GM21723 (cell line): ENCODE measurements around the gene MRRF.

Source experiments
- ATAC-seq: cut with Tn5 transposase; IDR thresholded peaks from one replicate; pipeline ENCODE4 v1.9.1; 2021; ENCODE audit warnings: mild to moderate bottlenecking, moderate library complexity; ENCODE audit not compliant: unreplicated experiment

MRRF gene

GRCh38 chr9:122228191-122228567, 36.5 kb upstream of the MRRF start:
- ATAC-seq, result no peak

GRCh38 chr9:122228568-122229484, 35.9 kb upstream of the MRRF start, which contains the start of gene LHX6:
TSS of gene LHX6 (minus strand) at chr9:122228957. CDS start at chr9:122228740, 217 bp downstream.
- ATAC-seq, result no peak

GRCh38 chr9:122229485-122229837, 35.2 kb upstream of the MRRF start:
- ATAC-seq, result no peak

GRCh38 chr9:122232796-122233306, 31.8 kb upstream of the MRRF start:
- no peak for ATAC-seq

GRCh38 chr9:122234022-122234748, 30.5 kb upstream of the MRRF start:
- ATAC-seq, result no peak

GRCh38 chr9:122236681-122237080, 28.0 kb upstream of the MRRF start:
- no peak for ATAC-seq

GRCh38 chr9:122239722-122240121, 25.0 kb upstream of the MRRF start:
- no peak for ATAC-seq

GRCh38 chr9:122244349-122244748, 20.3 kb upstream of the MRRF start:
- ATAC-seq, result no peak

GRCh38 chr9:122246666-122247065, 18.0 kb upstream of the MRRF start:
- ATAC-seq, result no peak

- no peak for ATAC-seq
These were observed 16.2 kb upstream of the MRRF start for GRCh38 chr9:122248448-122248865.

- ATAC-seq, result no peak
These were observed 13.3 kb upstream of the MRRF start for GRCh38 chr9:122251351-122251750.

GRCh38 chr9:122252796-122253195, 11.9 kb upstream of the MRRF start:
- ATAC-seq, result no peak

GRCh38 chr9:122254761-122255160, 9.9 kb upstream of the MRRF start:
- ATAC-seq, result no peak

- ATAC-seq, result no peak
These were observed 8.5 kb upstream of the MRRF start for GRCh38 chr9:122256206-122256605.

GRCh38 chr9:122258886-122259415, 5.7 kb upstream of the MRRF start:
- ATAC-seq, result no peak

- no peak for ATAC-seq
These were observed 3.2 kb upstream of the MRRF start for GRCh38 chr9:122261469-122261881.

GRCh38 chr9:122262073-122262472, 2.6 kb upstream of the MRRF start:
- ATAC-seq, result no peak

- ATAC-seq, result no peak
These were observed 858 bp upstream of the MRRF start for GRCh38 chr9:122263699-122264349.

- peak; percentile 28 for ATAC-seq
These were observed 650 bp downstream of the MRRF start for GRCh38 chr9:122265149-122265915.
